Endothelial cell of umbilical vein (primary cell): ENCODE data around the gene MBD5. TPM values are rescaled to one million over a fixed set of nuclear protein-coding genes. Genes with fewer than 3 reads are reported as not detected.

ENCODE experiments used
- BruUV-seq: library from RNA; stranded (reverse); fragments of 400-500 nt; replicated peaks from 2 replicates; lab custom pipeline; 2021; lab: Mats Ljungman, UMichigan
- CTCF ChIA-PET: fragments of 300-600, 350-600 bp; sonication (Branson Sonifier 250); formaldehyde crosslinking; loops from one replicate; lab custom pipeline; 2021; ENCODE audit warnings: antibody characterized with exemption, inconsistent platforms; lab: Charles Lee
- POLR2A ChIA-PET: fragments of 300-600, 350-600 bp; sonication (Branson Sonifier 250); formaldehyde crosslinking; loops from one replicate; lab custom pipeline; 2021; ENCODE audit warnings: antibody characterized with exemption, inconsistent platforms; lab: Charles Lee
- DNase-seq: peaks from one replicate; pipeline ENCODE4 v3.0.0-alpha.2; 2011; ENCODE audit warnings: low read depth, low spot score
- FAIRE-seq: peaks from 2 replicates; lab custom pipeline; 2011; peaks lifted over from hg19 to GRCh38; lab: Jason Lieb, UNC
- H2AFZ ChIP-seq: 2 replicates; pipeline ENCODE4 v1.6.0; 2012; ENCODE audit warnings: low read depth, low read length, control low read depth, inconsistent platforms
- H3K27ac ChIP-seq: 2 replicates; pipeline ENCODE4 v1.5.1; 2011; ENCODE audit warnings: low read depth, mild to moderate bottlenecking, control low read depth, low read length, moderate library complexity; ENCODE audit not compliant: insufficient read depth
- H3K27me3 ChIP-seq, 2 experiments: 2 replicates each; pipeline versions ENCODE4 v1.6.0 to v1.6.1; 2011; ENCODE audit warnings: low read length in 2 of 2, mixed read lengths in 1 of 2; ENCODE audit not compliant: control insufficient read depth in 2 of 2, insufficient read depth in 2 of 2
- H3K36me3 ChIP-seq, 2 experiments: 2 replicates in 1 of 2; 3 replicates in 1 of 2; pipeline ENCODE4 v1.5.1; 2011; ENCODE audit warnings: low read length in 2 of 2, mild to moderate bottlenecking in 1 of 2, moderate library complexity in 1 of 2; ENCODE audit not compliant: control insufficient read depth in 2 of 2, insufficient read depth in 2 of 2; ENCODE audit errors: extremely low read depth in 1 of 2
- H3K4me1 ChIP-seq: 3 replicates; pipeline ENCODE4 v1.5.1; 2011; ENCODE audit warnings: mild to moderate bottlenecking, low read length; ENCODE audit not compliant: control insufficient read depth, insufficient read depth; ENCODE audit errors: extremely low read depth
- H3K4me2 ChIP-seq: 2 replicates; pipeline ENCODE4 v1.6.1; 2011; ENCODE audit warnings: low read length, control low read depth, mixed read lengths; ENCODE audit not compliant: insufficient read depth
- H3K4me3 ChIP-seq, 3 experiments: fragments of 200-600 bp in 1 of 3; sonication (generic), shearing (Covaris generic) in 1 of 3; replicated peaks in 1 of 3; 2 replicates each; pipeline ENCODE4 v1.5.1; 2011 to 2016; ENCODE audit warnings: control low read depth in 3 of 3, low read length in 3 of 3, mild to moderate bottlenecking in 2 of 3, inconsistent platforms in 1 of 3, low read depth in 1 of 3, moderate library complexity in 1 of 3; ENCODE audit not compliant: insufficient read depth in 1 of 3
- H3K79me2 ChIP-seq: 2 replicates; pipeline ENCODE4 v1.6.0; 2012; ENCODE audit warnings: low read length, inconsistent platforms; ENCODE audit not compliant: control insufficient read depth, insufficient read depth
- H3K9ac ChIP-seq: replicated peaks from 2 replicates; pipeline ENCODE3; 2011; ENCODE audit warnings: low read length, control low read depth; ENCODE audit not compliant: insufficient read depth; ENCODE audit errors: extremely low read depth
- H3K9me1 ChIP-seq: replicated peaks from 3 replicates; pipeline ENCODE4 v1.6.0; 2011; ENCODE audit warnings: mild to moderate bottlenecking, low read length; ENCODE audit not compliant: control insufficient read depth, insufficient read depth; ENCODE audit errors: extremely low read depth
- H3K9me3 ChIP-seq: replicated peaks from 2 replicates; pipeline ENCODE4 v1.5.1; 2012; ENCODE audit warnings: low read length, inconsistent platforms; ENCODE audit not compliant: control insufficient read depth, insufficient read depth
- H4K20me1 ChIP-seq: replicated peaks from 2 replicates; pipeline ENCODE3; 2011; ENCODE audit warnings: mild to moderate bottlenecking, low read length; ENCODE audit not compliant: control insufficient read depth, insufficient read depth; ENCODE audit errors: extremely low read depth
- CTCF ChIP-seq, 2 donors: IDR thresholded peaks; 1 replicate in 1 of 2; 2 replicates in 1 of 2; pipeline ENCODE4 v1.5.1; 2011; ENCODE audit warnings: low read length in 2 of 2, mild to moderate bottlenecking in 2 of 2, moderate library complexity in 2 of 2, control low read depth in 1 of 2, inconsistent platforms in 1 of 2, low read depth in 1 of 2; ENCODE audit not compliant: insufficient read depth in 1 of 2; ENCODE audit errors: extremely low read depth in 1 of 2
- EZH2 ChIP-seq: IDR thresholded peaks from 2 replicates; pipeline ENCODE4 v1.6.1; 2012; ENCODE audit warnings: borderline replicate concordance, low read depth, mild to moderate bottlenecking, moderate library complexity, low read length, inconsistent platforms; ENCODE audit not compliant: severe bottlenecking
- FOS ChIP-seq: IDR thresholded peaks from 2 replicates; pipeline ENCODE4 v1.6.1; 2011; ENCODE audit warnings: mild to moderate bottlenecking, low read length, moderate library complexity, borderline replicate concordance; ENCODE audit not compliant: insufficient read depth
- GATA2 ChIP-seq: IDR thresholded peaks from 2 replicates; pipeline ENCODE4 v1.7.0; 2011; ENCODE audit warnings: low read depth, mild to moderate bottlenecking, moderate library complexity, mixed read lengths, low read length; ENCODE audit not compliant: insufficient read length, insufficient read depth
- JUN ChIP-seq: IDR thresholded peaks from 2 replicates; pipeline ENCODE4 v1.6.1; 2011; ENCODE audit warnings: borderline replicate concordance, low read depth; ENCODE audit not compliant: insufficient read length, insufficient read depth
- MAX ChIP-seq: IDR thresholded peaks from 2 replicates; pipeline ENCODE4 v1.6.1; 2011; ENCODE audit not compliant: insufficient read depth, insufficient read length
- MYC ChIP-seq: IDR thresholded peaks from one replicate; pipeline ENCODE4 v1.6.1; 2011; ENCODE audit warnings: mild to moderate bottlenecking, low read depth, low read length
- POLR2A ChIP-seq: IDR thresholded peaks from 2 replicates; pipeline ENCODE4 v1.6.1; 2012; ENCODE audit warnings: low read depth, mild to moderate bottlenecking, control low read depth, low read length
- POLR2AphosphoS5 ChIP-seq: IDR thresholded peaks from 2 replicates; pipeline ENCODE4 v1.6.1; 2012; ENCODE audit warnings: low read depth, mild to moderate bottlenecking, control low read depth, low read length, moderate library complexity; ENCODE audit not compliant: insufficient read depth
- dilution Hi-C: fragments of 300-500 bp; cut with MboI; formaldehyde crosslinking; loops from one replicate; pipeline ENCODE4 v1.15.0; 2019; ENCODE audit warnings: low sequenced_read_pairs; ENCODE audit not compliant: extremely low pct_ligation_motif_present
- intact Hi-C: fragments of 100-400 bp; cut with micrococcal nuclease; formaldehyde crosslinking; loops from one replicate; pipeline ENCODE4 v1.10.0; 2022
- polyA plus RNA-seq, 4 experiments: library from polyadenylated mRNA; depleted of rRNA in 3 of 4; stranded (reverse) in 3 of 4; unstranded in 1 of 4; fragments of >200 nt; gene quantifications; 2 replicates each; pipeline versions ENCODE4 v1.2.1 to v1.2.3, GENCODE V29; 2011 to 2012; ENCODE audit warnings: missing spikeins in 1 of 4
- total RNA-seq: library from RNA; stranded (reverse); gene quantifications from 2 replicates; pipeline ENCODE4 v1.2.3, GENCODE V29; 2021

The MBD5 gene
- total and polyA plus RNA-seq, 2 donors (not counting 3 experiments of a cell fraction or from before 2014, with no cell fraction given): 11.3 to 37.0 TPM

GRCh38 chr2:148136441-148136840 lies 115.5 kb downstream of the MBD5 start:
- Histone ChIP-seq H3K4me1 (no peaks in the 10 kb centered on the region), H3K4me2 (no peak overlapping the region), H3K79me2 (no peaks in the 10 kb centered on the region), H3K9me3 (no peaks in the 10 kb centered on the region), H3K27me3 (no peaks in the 10 kb centered on the region), H3K9me1 (no peaks in the 10 kb centered on the region), H2AFZ (no peak overlapping the region), H3K27ac (no peak overlapping the region), H3K9ac (no peak overlapping the region), H3K4me3 (no peak overlapping the region), H3K36me3 (no peaks in the 10 kb centered on the region), H4K20me1 (no peaks in the 10 kb centered on the region)
- dilution Hi-C loops (no loop called here), intact Hi-C loops (no loop called here)
- no TSS peak for BruUV-seq
- ChIA-PET CTCF (interaction anchor here (0.9 kb wide), 1 partner anchor 24 kb away, joined by 3 read pairs; no protein-coding TSS in a partner anchor), POLR2A (no interaction called here)
- DNase-seq (no peak), FAIRE-seq (no peak)
- TF ChIP-seq GATA2: no peak
- TF ChIP-seq FOS: no peak
- no peak for TF ChIP-seq CTCF (IDR thresholded peaks at IDR 0.05; ENCODE audit: extremely low read depth in 1 of 2, insufficient read depth in 1 of 2, low read depth in 1 of 2, low read length in 2 of 2)
- TF ChIP-seq EZH2: no peak
- TF ChIP-seq POLR2A: no peak
- no peak for TF ChIP-seq MYC
- TF ChIP-seq MAX: no peak
- no peak for TF ChIP-seq JUN
- TF ChIP-seq POLR2AphosphoS5: no peak
